ENCODE measurements around the gene GRK3.

GRK3 gene

GRCh38 chr22:25762147-25762546 is 197.7 kb downstream of the GRK3 start:
- no peaks in the 10 kb centered on the region for H3K79me1 ChIP-seq (ENCODE audit: low read length)
- H4K12ac ChIP-seq (ENCODE audit: low read depth, low read length) = no peak overlapping the region
- H3K79me2 ChIP-seq (ENCODE audit: control insufficient read depth, insufficient read depth, low read length, poor library complexity) = no peaks in the 10 kb centered on the region
- no peak overlapping the region for H2AFZ ChIP-seq (ENCODE audit: insufficient read depth, low read length, poor library complexity)
- H3K9ac ChIP-seq (ENCODE audit: low read length) = no peak overlapping the region
- H4K8ac ChIP-seq (ENCODE audit: low read depth, low read length) = no peak overlapping the region
- no peak overlapping the region for H3K4ac ChIP-seq (ENCODE audit: low read depth, low read length)
- no peak overlapping the region for H3K4me2 ChIP-seq (ENCODE audit: low read length)
- no peak overlapping the region for H3K27ac ChIP-seq (ENCODE audit: low read depth, low read length)
- H4K91ac ChIP-seq (ENCODE audit: low read depth, low read length) = no peak overlapping the region
- DNase-seq = peak in 1 of 2 donors; percentile 16
- H3K4me1 ChIP-seq (ENCODE audit: control insufficient read depth in 1 of 2, insufficient read depth in 2 of 2, low read length in 2 of 2) = no peaks in the 10 kb centered on the region
- H2AK5ac ChIP-seq (ENCODE audit: low read length) = no peak overlapping the region
- no CpG with 5 or more reads among the region's 5 CpGs for WGBS (ENCODE audit: extremely low coverage, insufficient coverage, insufficient read length)
- H3K18ac ChIP-seq (ENCODE audit: low read length) = no peak overlapping the region
- no peak overlapping the region for H2BK120ac ChIP-seq (ENCODE audit: insufficient read depth, low read length, poor library complexity)
- H3K14ac ChIP-seq (ENCODE audit: low read length) = no peak overlapping the region
- no peak overlapping the region for H2BK12ac ChIP-seq (ENCODE audit: low read length)
- no peaks in the 10 kb centered on the region for H3K36me3 ChIP-seq (ENCODE audit: control insufficient read depth in 1 of 2, insufficient read depth in 2 of 2, low read length in 2 of 2)
- H2BK5ac ChIP-seq (ENCODE audit: low read depth, low read length, poor library complexity) = no peak overlapping the region
- no peak overlapping the region for H3K4me3 ChIP-seq (ENCODE audit: low read depth, low read length)
- peaks cover 9% of the 10 kb centered on the region for H3K9me3 ChIP-seq (ENCODE audit: insufficient read depth, low read depth, low read length)
- H3K23ac ChIP-seq (ENCODE audit: low read length) = no peak overlapping the region
- no peaks in the 10 kb centered on the region for H3K27me3 ChIP-seq (ENCODE audit: insufficient read depth, low read length)

- no peaks in the 10 kb centered on the region for H3K36me3 ChIP-seq (ENCODE audit: control insufficient read depth in 1 of 2, insufficient read depth in 2 of 2, low read length in 2 of 2)
- H2BK12ac ChIP-seq (ENCODE audit: low read length) = no peak overlapping the region
- no peak overlapping the region for H3K4me3 ChIP-seq (ENCODE audit: low read depth, low read length)
- H3K79me1 ChIP-seq (ENCODE audit: low read length) = no peaks in the 10 kb centered on the region
- no peak for DNase-seq
- H2BK5ac ChIP-seq (ENCODE audit: low read depth, low read length, poor library complexity) = no peak overlapping the region
- no CpG with 5 or more reads among the region's 7 CpGs for WGBS (ENCODE audit: extremely low coverage, insufficient coverage, insufficient read length)
- H4K91ac ChIP-seq (ENCODE audit: low read depth, low read length) = no peak overlapping the region
- peaks cover 14% of the 10 kb centered on the region for H3K9me3 ChIP-seq (ENCODE audit: insufficient read depth, low read depth, low read length)
- H3K79me2 ChIP-seq (ENCODE audit: control insufficient read depth, insufficient read depth, low read length, poor library complexity) = no peaks in the 10 kb centered on the region
- no peak overlapping the region for H2AFZ ChIP-seq (ENCODE audit: insufficient read depth, low read length, poor library complexity)
- no peak overlapping the region for H4K8ac ChIP-seq (ENCODE audit: low read depth, low read length)
- no peak overlapping the region for H3K4ac ChIP-seq (ENCODE audit: low read depth, low read length)
- no peak overlapping the region for H2BK120ac ChIP-seq (ENCODE audit: insufficient read depth, low read length, poor library complexity)
- no peak overlapping the region for H3K18ac ChIP-seq (ENCODE audit: low read length)
- H3K4me2 ChIP-seq (ENCODE audit: low read length) = no peak overlapping the region
- H4K12ac ChIP-seq (ENCODE audit: low read depth, low read length) = no peak overlapping the region
- no peak overlapping the region for H3K9ac ChIP-seq (ENCODE audit: low read length)
- no peaks in the 10 kb centered on the region for H3K27me3 ChIP-seq (ENCODE audit: insufficient read depth, low read length)
- H2AK5ac ChIP-seq (ENCODE audit: low read length) = no peak overlapping the region
- H3K23ac ChIP-seq (ENCODE audit: low read length) = no peak overlapping the region
- no peak overlapping the region for H3K27ac ChIP-seq (ENCODE audit: low read depth, low read length)
- H3K14ac ChIP-seq (ENCODE audit: low read length) = no peak overlapping the region
- H3K4me1 ChIP-seq (ENCODE audit: control insufficient read depth in 1 of 2, insufficient read depth in 2 of 2, low read length in 2 of 2) = no peaks in the 10 kb centered on the region
These were observed 198.8 kb downstream of the GRK3 start for GRCh38 chr22:25763239-25763777.

GRCh38 chr22:25764270-25765015 is 200.0 kb downstream of the GRK3 start:
- Histone ChIP-seq H2BK120ac (ENCODE audit: insufficient read depth, low read length, poor library complexity) (no peak overlapping the region), H3K23ac (ENCODE audit: low read length) (no peak overlapping the region), H3K27me3 (ENCODE audit: insufficient read depth, low read length) (no peaks in the 10 kb centered on the region), H3K4ac (ENCODE audit: low read depth, low read length) (no peak overlapping the region), H3K79me2 (ENCODE audit: control insufficient read depth, insufficient read depth, low read length, poor library complexity) (no peaks in the 10 kb centered on the region), H2AK5ac (ENCODE audit: low read length) (no peak overlapping the region), H3K4me3 (ENCODE audit: low read depth, low read length) (no peak overlapping the region), H2BK12ac (ENCODE audit: low read length) (no peak overlapping the region), H3K4me1 (ENCODE audit: control insufficient read depth in 1 of 2, insufficient read depth in 2 of 2, low read length in 2 of 2) (no peaks in the 10 kb centered on the region), H3K18ac (ENCODE audit: low read length) (no peak overlapping the region), H4K8ac (ENCODE audit: low read depth, low read length) (no peak overlapping the region), H3K14ac (ENCODE audit: low read length) (no peak overlapping the region), H3K4me2 (ENCODE audit: low read length) (no peak overlapping the region), H2BK5ac (ENCODE audit: low read depth, low read length, poor library complexity) (no peak overlapping the region), H3K79me1 (ENCODE audit: low read length) (no peaks in the 10 kb centered on the region), H3K27ac (ENCODE audit: low read depth, low read length) (no peak overlapping the region), H4K12ac (ENCODE audit: low read depth, low read length) (no peak overlapping the region), H4K91ac (ENCODE audit: low read depth, low read length) (no peak overlapping the region), H2AFZ (ENCODE audit: insufficient read depth, low read length, poor library complexity) (no peak overlapping the region), H3K9ac (ENCODE audit: low read length) (no peak overlapping the region), H3K36me3 (ENCODE audit: control insufficient read depth in 1 of 2, insufficient read depth in 2 of 2, low read length in 2 of 2) (no peaks in the 10 kb centered on the region), H3K9me3 (ENCODE audit: insufficient read depth, low read depth, low read length) (peaks cover 14% of the 10 kb centered on the region)
- WGBS (ENCODE audit: extremely low coverage, insufficient coverage, insufficient read length) = no CpG with 5 or more reads among the region's 8 CpGs
- no peak for DNase-seq

GRCh38 chr22:25765016-25765367 is 200.5 kb downstream of the GRK3 start:
- no peak overlapping the region for H2BK120ac ChIP-seq (ENCODE audit: insufficient read depth, low read length, poor library complexity)
- no peak overlapping the region for H2BK12ac ChIP-seq (ENCODE audit: low read length)
- no peak overlapping the region for H4K8ac ChIP-seq (ENCODE audit: low read depth, low read length)
- no peak for DNase-seq
- H2BK5ac ChIP-seq (ENCODE audit: low read depth, low read length, poor library complexity) = no peak overlapping the region
- H3K79me2 ChIP-seq (ENCODE audit: control insufficient read depth, insufficient read depth, low read length, poor library complexity) = no peaks in the 10 kb centered on the region
- no peak overlapping the region for H3K14ac ChIP-seq (ENCODE audit: low read length)
- H3K27me3 ChIP-seq (ENCODE audit: insufficient read depth, low read length) = no peaks in the 10 kb centered on the region
- H4K91ac ChIP-seq (ENCODE audit: low read depth, low read length) = no peak overlapping the region
- peaks cover 14% of the 10 kb centered on the region for H3K9me3 ChIP-seq (ENCODE audit: insufficient read depth, low read depth, low read length)
- no peaks in the 10 kb centered on the region for H3K79me1 ChIP-seq (ENCODE audit: low read length)
- H3K4me2 ChIP-seq (ENCODE audit: low read length) = no peak overlapping the region
- H3K4me1 ChIP-seq (ENCODE audit: control insufficient read depth in 1 of 2, insufficient read depth in 2 of 2, low read length in 2 of 2) = no peaks in the 10 kb centered on the region
- no peak overlapping the region for H3K4ac ChIP-seq (ENCODE audit: low read depth, low read length)
- H3K9ac ChIP-seq (ENCODE audit: low read length) = no peak overlapping the region
- no peak overlapping the region for H2AFZ ChIP-seq (ENCODE audit: insufficient read depth, low read length, poor library complexity)
- no peak overlapping the region for H3K27ac ChIP-seq (ENCODE audit: low read depth, low read length)
- no CpG with 5 or more reads among the region's 2 CpGs for WGBS (ENCODE audit: extremely low coverage, insufficient coverage, insufficient read length)
- no peak overlapping the region for H3K18ac ChIP-seq (ENCODE audit: low read length)
- H4K12ac ChIP-seq (ENCODE audit: low read depth, low read length) = no peak overlapping the region
- no peak overlapping the region for H2AK5ac ChIP-seq (ENCODE audit: low read length)
- H3K4me3 ChIP-seq (ENCODE audit: low read depth, low read length) = no peak overlapping the region
- no peaks in the 10 kb centered on the region for H3K36me3 ChIP-seq (ENCODE audit: control insufficient read depth in 1 of 2, insufficient read depth in 2 of 2, low read length in 2 of 2)
- H3K23ac ChIP-seq (ENCODE audit: low read length) = no peak overlapping the region

All from trophoblast cell (in vitro differentiated cells and primary cell).